ENCODE data around the gene BAD. TPM values are rescaled to one million over a fixed set of nuclear protein-coding genes. Genes with fewer than 3 reads are reported as not detected.

Gene BAD
- total RNA-seq, 1 experiment from 2014 or later: 50.5 TPM

GRCh38 chr11:64232967-64233315 lies 51.5 kb downstream of the BAD start:
- Mint-ChIP-seq H3K36me3 (ENCODE audit: insufficient read depth, unreplicated experiment) (peaks cover 30% of the 10 kb centered on the region), H3K9me3 (ENCODE audit: unreplicated experiment) (no peaks in the 10 kb centered on the region), H3K27ac (ENCODE audit: unreplicated experiment) (no peak overlapping the region), H3K27me3 (ENCODE audit: insufficient read depth, unreplicated experiment) (no peaks in the 10 kb centered on the region), H3K4me1 (ENCODE audit: low read depth, unreplicated experiment) (no peaks in the 10 kb centered on the region), H3K4me3 (ENCODE audit: unreplicated experiment) (peak overlapping the region; percentile 83)
- intact Hi-C loops (cut with micrococcal nuclease; ENCODE audit: unreplicated experiment): no loop called here
- no peak for DNase-seq
- H3K9me3 ChIP-seq: no peaks in the 10 kb centered on the region
- H3K4me1 ChIP-seq: peaks cover 27% of the 10 kb centered on the region
- no peak for TF ChIP-seq CTCF (IDR thresholded peaks at IDR 0.05; ENCODE audit: insufficient read depth in 1 of 2, low read depth in 1 of 2, low read length in 1 of 2, severe bottlenecking in 1 of 2, unreplicated experiment in 1 of 2)
- peaks cover 2% of the 10 kb centered on the region; the same call in 1 of the 2 replicates for H3K36me3 ChIP-seq (ENCODE audit: control insufficient read depth, insufficient read depth, low read length)
- no TSS peak for BruUV-seq (replicated peaks)
- H3K27me3 ChIP-seq (replicated peaks; ENCODE audit: control insufficient read depth, insufficient read depth, low read length): no peaks in the 10 kb centered on the region
- ChIA-PET POLR2A (no interaction called here), CTCF (interaction anchor here (1.0 kb wide), 1 partner anchor 12 kb away, joined by 4 read pairs; no protein-coding TSS in a partner anchor)
- H3K4me3 ChIP-seq (ENCODE audit: low read depth, low read length): no peak overlapping the region

- H3K9me3 Mint-ChIP-seq (ENCODE audit: unreplicated experiment): no peaks in the 10 kb centered on the region
- H3K9me3 ChIP-seq: no peaks in the 10 kb centered on the region
- H3K4me3 ChIP-seq (ENCODE audit: low read depth, low read length): no peak overlapping the region
- intact Hi-C loops (cut with micrococcal nuclease; ENCODE audit: unreplicated experiment): no loop called here
- H3K36me3 ChIP-seq (ENCODE audit: control insufficient read depth, insufficient read depth, low read length): peaks cover 2% of the 10 kb centered on the region; the same call in 1 of the 2 replicates
- no peak for TF ChIP-seq CTCF (IDR thresholded peaks at IDR 0.05; ENCODE audit: insufficient read depth in 1 of 2, low read depth in 1 of 2, low read length in 1 of 2, severe bottlenecking in 1 of 2, unreplicated experiment in 1 of 2)
- no peaks in the 10 kb centered on the region for H3K27me3 Mint-ChIP-seq (ENCODE audit: insufficient read depth, unreplicated experiment)
- ChIA-PET POLR2A (no interaction called here), CTCF (interaction anchor here (1.0 kb wide), 1 partner anchor 13 kb away, joined by 4 read pairs; no protein-coding TSS in a partner anchor)
- no peaks in the 10 kb centered on the region for H3K4me1 Mint-ChIP-seq (ENCODE audit: low read depth, unreplicated experiment)
- H3K4me3 Mint-ChIP-seq (ENCODE audit: unreplicated experiment): peak overlapping the region; percentile 83
- no peaks in the 10 kb centered on the region for H3K27me3 ChIP-seq (replicated peaks; ENCODE audit: control insufficient read depth, insufficient read depth, low read length)
- no peak overlapping the region for H3K27ac Mint-ChIP-seq (ENCODE audit: unreplicated experiment)
- DNase-seq: no peak
- BruUV-seq (replicated peaks): no TSS peak
- peaks cover 27% of the 10 kb centered on the region for H3K4me1 ChIP-seq
- H3K36me3 Mint-ChIP-seq (ENCODE audit: insufficient read depth, unreplicated experiment): peaks cover 30% of the 10 kb centered on the region
These were observed 52.1 kb downstream of the BAD start for GRCh38 chr11:64232182-64232966.

- no peaks in the 10 kb centered on the region for H3K27me3 Mint-ChIP-seq (ENCODE audit: insufficient read depth, unreplicated experiment)
- H3K36me3 Mint-ChIP-seq (ENCODE audit: insufficient read depth, unreplicated experiment): peaks cover 24% of the 10 kb centered on the region
- no peak for TF ChIP-seq CTCF (IDR thresholded peaks at IDR 0.05; ENCODE audit: insufficient read depth in 1 of 2, low read depth in 1 of 2, low read length in 1 of 2, severe bottlenecking in 1 of 2, unreplicated experiment in 1 of 2)
- no peak overlapping the region for H3K4me3 ChIP-seq (ENCODE audit: low read depth, low read length)
- H3K27ac Mint-ChIP-seq (ENCODE audit: unreplicated experiment): no peak overlapping the region
- H3K9me3 ChIP-seq: no peaks in the 10 kb centered on the region
- BruUV-seq (replicated peaks): no TSS peak
- H3K9me3 Mint-ChIP-seq (ENCODE audit: unreplicated experiment): no peaks in the 10 kb centered on the region
- ChIA-PET POLR2A (interaction anchor here (0.7 to 1.3 kb wide), 2 partner anchors 10 to 12 kb away, joined by 5 read pairs; no protein-coding TSS in a partner anchor), CTCF (interaction anchor here (0.7 kb wide), 1 partner anchor 1500 kb away, joined by 6 read pairs; no protein-coding TSS in a partner anchor)
- H3K36me3 ChIP-seq (ENCODE audit: control insufficient read depth, insufficient read depth, low read length): peaks cover 2% of the 10 kb centered on the region; the same call in 1 of the 2 replicates
- no peaks in the 10 kb centered on the region for H3K4me1 Mint-ChIP-seq (ENCODE audit: low read depth, unreplicated experiment)
- intact Hi-C loops (cut with micrococcal nuclease; ENCODE audit: unreplicated experiment): no loop called here
- H3K4me3 Mint-ChIP-seq (ENCODE audit: unreplicated experiment): peak overlapping the region; percentile 83
- peaks cover 35% of the 10 kb centered on the region for H3K4me1 ChIP-seq
- no peaks in the 10 kb centered on the region for H3K27me3 ChIP-seq (replicated peaks; ENCODE audit: control insufficient read depth, insufficient read depth, low read length)
- DNase-seq: no peak
These were observed 52.9 kb downstream of the BAD start for GRCh38 chr11:64231546-64231945.

All from Caco-2 (cell line).